Stimulated activated CD4-positive, alpha-beta T cell treated with anti-CD3 and anti-CD28 coated beads, Interleukin-4, amount 100 ng/mL, for 4 hours (primary cell): ENCODE measurements around the gene XYLB.

Experiments
- DNase-seq, 2 experiments: peaks; one replicate each; pipeline ENCODE4 v3.0.0-alpha.2; 2020

Gene XYLB

GRCh38 chr3:38365469-38366062 lies 19.0 kb downstream of the XYLB start:
- no peak for DNase-seq

GRCh38 chr3:38366082-38366481 lies 19.5 kb downstream of the XYLB start:
- DNase-seq: no peak

- no peak for DNase-seq
Measured at GRCh38 chr3:38367779-38368178, 21.2 kb downstream of the XYLB start.

GRCh38 chr3:38368238-38368637 lies 21.7 kb downstream of the XYLB start:
- DNase-seq: no peak

GRCh38 chr3:38369186-38369585 lies 22.6 kb downstream of the XYLB start:
- DNase-seq: no peak

- no peak for DNase-seq
Measured at GRCh38 chr3:38370149-38370548, 23.6 kb downstream of the XYLB start.

GRCh38 chr3:38370861-38371260 lies 24.3 kb downstream of the XYLB start:
- DNase-seq: no peak

- DNase-seq: no peak
Measured at GRCh38 chr3:38371541-38372213, 25.1 kb downstream of the XYLB start.

- no peak for DNase-seq
Measured at GRCh38 chr3:38372214-38372601, 25.6 kb downstream of the XYLB start.

GRCh38 chr3:38374221-38374620 lies 27.6 kb downstream of the XYLB start:
- DNase-seq: peak; percentile 15 to 33

- no peak for DNase-seq
Measured at GRCh38 chr3:38375072-38375471, 28.5 kb downstream of the XYLB start.

- DNase-seq: no peak
Measured at GRCh38 chr3:38375488-38376097, 29.0 kb downstream of the XYLB start.

GRCh38 chr3:38376098-38376816 lies 29.7 kb downstream of the XYLB start:
- no peak for DNase-seq

GRCh38 chr3:38379201-38379770 lies 32.7 kb downstream of the XYLB start:
- no peak for DNase-seq

- no peak for DNase-seq
Measured at GRCh38 chr3:38382506-38383080, 36.0 kb downstream of the XYLB start.

- no peak for DNase-seq
Measured at GRCh38 chr3:38383156-38383875, 36.7 kb downstream of the XYLB start.

- DNase-seq: no peak
Measured at GRCh38 chr3:38386992-38387750, 40.6 kb downstream of the XYLB start.

GRCh38 chr3:38387862-38388261 lies 41.3 kb downstream of the XYLB start:
- no peak for DNase-seq

- DNase-seq: no peak
Measured at GRCh38 chr3:38392604-38393163, 46.1 kb downstream of the XYLB start.

GRCh38 chr3:38396239-38396638 lies 49.7 kb downstream of the XYLB start:
- DNase-seq: no peak

- DNase-seq: no peak
Measured at GRCh38 chr3:38396861-38397260, 50.3 kb downstream of the XYLB start.
